ENCODE data around the gene ABCC4.

Gene ABCC4

GRCh38 chr13:95075506-95075905 lies 225.7 kb downstream of the ABCC4 start:
- in situ Hi-C loops (cut with HindIII; ENCODE audit: low sequenced_read_pairs), result no loop called here

GRCh38 chr13:95074820-95075219 lies 226.4 kb downstream of the ABCC4 start:
- in situ Hi-C loops (cut with HindIII; ENCODE audit: low sequenced_read_pairs), result no loop called here

DNA sequence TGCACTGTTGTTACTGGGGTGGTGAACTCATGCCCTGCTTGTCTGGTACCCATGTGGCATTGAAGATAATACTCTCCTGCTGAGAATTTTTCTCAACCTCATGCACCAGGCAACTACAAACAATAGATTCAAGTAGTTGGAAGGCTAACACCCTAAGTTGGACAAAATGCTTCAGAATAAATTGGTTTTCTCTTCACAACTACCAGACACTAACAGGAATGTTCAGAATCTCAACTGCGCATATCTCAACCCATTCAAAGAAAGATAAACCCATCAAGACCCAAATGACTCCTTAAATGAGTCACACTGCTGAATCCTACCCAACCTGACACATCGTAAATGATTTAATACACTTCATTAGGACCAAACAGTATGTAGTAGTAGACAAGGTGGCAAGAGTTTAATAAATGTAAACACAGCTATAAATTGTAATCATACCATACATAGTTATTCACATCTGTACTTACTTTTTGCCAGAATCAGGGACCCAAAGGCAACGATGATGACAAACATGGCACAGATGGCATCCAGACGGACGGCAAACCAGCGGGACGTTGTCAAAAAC lies 227.4 kb downstream of the ABCC4 start:
- in situ Hi-C loops (cut with HindIII; ENCODE audit: low sequenced_read_pairs), result no loop called here

DNA sequence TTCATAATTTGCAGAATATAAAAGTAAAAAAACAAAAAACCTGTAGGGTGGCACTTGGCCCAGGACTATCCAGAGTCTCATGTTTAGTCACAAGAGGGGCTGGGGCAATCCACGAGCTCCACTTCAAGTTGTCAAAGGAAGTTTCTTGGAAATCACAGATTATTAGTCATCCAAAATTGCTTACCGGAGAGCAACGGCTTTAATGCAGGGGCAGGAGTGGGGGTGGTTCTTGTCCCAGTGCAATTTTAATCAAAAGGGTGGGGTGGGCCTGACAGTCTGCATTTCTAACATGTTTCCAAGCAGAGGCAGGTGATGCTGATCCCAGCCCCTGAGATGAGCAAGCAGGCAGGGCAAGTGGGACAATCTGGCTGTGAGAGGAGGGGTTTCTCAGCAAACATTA lies 233.9 kb downstream of the ABCC4 start:
- in situ Hi-C loops (cut with HindIII; ENCODE audit: low sequenced_read_pairs), result no loop called here

- in situ Hi-C loops (cut with HindIII; ENCODE audit: low sequenced_read_pairs), result no loop called here
Observed at GRCh38 chr13:95060014-95060519, 241.2 kb downstream of the ABCC4 start.

DNA sequence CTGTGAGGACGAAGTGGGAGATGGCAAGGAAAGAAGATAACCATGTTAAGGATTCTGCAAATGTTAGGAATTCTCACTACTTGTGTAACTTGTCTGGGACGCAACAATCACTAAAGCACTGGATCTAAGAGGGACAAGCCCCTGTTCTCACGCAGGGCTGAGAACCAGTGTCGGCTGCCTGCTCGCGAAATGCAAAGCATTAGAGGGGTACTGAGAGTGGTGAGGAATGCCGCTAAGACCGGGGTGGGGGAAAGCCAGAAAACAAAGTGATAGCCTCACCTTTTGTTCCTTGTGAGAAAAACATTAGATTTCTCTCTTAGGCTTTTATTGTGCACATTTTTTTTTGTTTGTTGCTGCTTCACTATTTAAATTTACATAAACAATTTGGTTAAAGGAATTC lies 241.9 kb downstream of the ABCC4 start:
- in situ Hi-C loops (cut with HindIII; ENCODE audit: low sequenced_read_pairs), result no loop called here

- in situ Hi-C loops (cut with HindIII; ENCODE audit: low sequenced_read_pairs), result no loop called here
Observed at GRCh38 chr13:95058680-95059079, 242.6 kb downstream of the ABCC4 start.

GRCh38 chr13:95056266-95056665 lies 245.0 kb downstream of the ABCC4 start:
- in situ Hi-C loops (cut with HindIII; ENCODE audit: low sequenced_read_pairs), result no loop called here

DNA sequence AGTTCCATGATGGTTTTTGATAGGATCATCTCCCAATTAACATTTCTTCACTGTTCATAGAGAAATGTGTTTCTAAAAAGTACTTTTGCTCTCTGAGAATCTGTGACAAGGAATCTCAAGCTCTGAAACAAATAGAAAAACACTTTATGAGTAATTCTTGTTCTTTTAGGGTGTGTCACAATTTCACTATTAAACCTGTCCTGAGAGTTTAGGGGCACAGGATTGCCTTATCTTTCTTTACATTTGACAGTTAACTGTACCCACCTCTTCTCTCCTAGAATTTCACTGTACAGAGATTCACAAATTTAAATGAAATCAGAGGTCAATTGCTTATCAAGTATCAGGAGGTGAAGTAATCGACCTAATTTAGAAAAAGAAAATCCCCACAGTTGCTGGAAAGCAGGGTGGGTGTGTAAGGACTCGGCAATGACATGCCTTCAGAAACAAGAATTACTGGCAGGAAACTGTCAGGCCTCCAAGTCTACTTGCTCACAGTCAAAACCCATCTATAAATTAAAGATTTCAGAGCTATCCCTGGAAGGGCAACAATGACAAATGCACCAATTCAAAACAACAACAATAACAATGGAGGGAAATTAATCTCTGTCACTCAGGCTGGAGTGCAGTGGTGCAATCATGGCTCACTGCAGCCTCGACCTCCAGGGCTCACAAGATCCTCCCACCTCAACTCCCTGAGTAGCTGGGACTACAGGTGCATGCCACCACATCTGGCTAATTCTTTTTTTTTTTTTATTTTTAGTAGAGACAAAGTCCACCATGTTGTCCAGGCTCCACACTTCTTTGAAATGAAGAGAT lies 250.2 kb downstream of the ABCC4 start:
- in situ Hi-C loops (cut with HindIII; ENCODE audit: low sequenced_read_pairs), result no loop called here

DNA sequence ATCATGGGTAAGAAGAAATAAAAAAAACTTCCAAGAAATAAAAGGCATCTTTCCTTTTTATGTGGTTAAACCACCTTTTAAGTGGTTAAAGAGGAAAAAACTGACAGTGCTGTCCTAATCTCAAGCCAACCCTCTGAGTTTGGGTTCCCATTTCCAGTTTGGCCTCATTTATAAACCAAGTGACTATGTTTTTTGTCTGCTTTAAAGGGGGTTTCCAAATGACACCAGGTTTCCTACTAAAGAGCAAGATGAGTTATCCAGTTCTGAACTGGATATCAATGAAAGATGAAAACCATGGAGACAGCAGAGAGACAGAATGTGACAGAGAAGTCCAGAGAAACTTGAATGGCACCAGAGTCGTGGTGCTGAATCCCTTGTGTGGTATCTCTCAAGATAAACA lies 251.5 kb downstream of the ABCC4 start:
- in situ Hi-C loops (cut with HindIII; ENCODE audit: low sequenced_read_pairs), result no loop called here

DNA sequence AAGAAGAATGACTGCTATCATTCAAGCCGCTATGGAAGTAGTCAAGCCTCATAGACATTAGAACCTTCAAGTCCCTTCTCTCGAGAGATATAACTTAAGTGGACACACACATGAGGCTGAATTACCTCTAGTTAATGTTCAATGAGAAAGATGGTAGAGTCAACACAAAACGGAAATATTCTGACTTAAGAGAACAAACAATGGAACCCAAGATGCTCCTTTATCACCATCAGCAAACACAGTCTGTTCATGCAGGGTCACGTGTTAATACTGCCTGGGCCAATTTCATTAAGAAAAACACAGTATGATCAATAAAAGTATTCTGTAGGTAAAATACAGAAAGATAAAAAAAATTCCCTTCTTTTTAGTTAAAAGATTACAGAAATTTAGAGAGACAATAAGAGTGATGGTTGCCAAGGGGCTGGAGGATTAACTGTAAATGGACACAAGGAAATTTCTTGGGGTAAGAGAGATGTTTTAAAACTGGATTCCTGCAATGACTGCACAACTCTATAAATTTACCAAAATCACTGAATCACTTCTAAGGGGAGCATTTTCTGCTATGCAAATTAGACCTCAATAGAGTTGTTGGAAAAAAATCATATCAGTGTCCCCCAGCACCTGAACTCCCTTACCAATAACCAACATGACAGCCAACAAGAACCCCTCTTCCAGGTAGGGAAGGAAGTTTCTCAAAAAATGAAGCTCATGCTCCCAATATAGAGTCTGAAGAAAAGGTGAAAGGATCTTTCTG lies 256.6 kb downstream of the ABCC4 start:
- in situ Hi-C loops (cut with HindIII; ENCODE audit: low sequenced_read_pairs), result no loop called here

DNA sequence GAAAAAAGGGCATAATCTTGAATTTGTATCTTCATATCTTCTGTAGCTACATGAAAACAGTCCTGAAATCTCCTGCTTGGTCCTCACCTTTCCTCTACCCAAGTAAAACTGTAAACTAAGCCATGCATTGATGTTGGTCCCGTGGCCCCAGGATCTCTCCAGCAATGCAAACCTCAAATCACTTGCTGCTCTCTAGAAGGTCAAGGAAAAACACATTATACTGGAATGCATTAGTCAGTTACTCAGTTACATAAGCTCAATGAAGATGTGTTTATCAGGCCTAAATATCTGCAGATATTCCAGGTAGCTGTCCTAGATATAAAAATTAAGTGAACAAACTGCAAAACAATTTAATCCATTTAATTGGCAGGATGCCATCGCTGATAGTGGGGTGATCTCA lies 261.8 kb downstream of the ABCC4 start:
- in situ Hi-C loops (cut with HindIII; ENCODE audit: low sequenced_read_pairs), result no loop called here

DNA sequence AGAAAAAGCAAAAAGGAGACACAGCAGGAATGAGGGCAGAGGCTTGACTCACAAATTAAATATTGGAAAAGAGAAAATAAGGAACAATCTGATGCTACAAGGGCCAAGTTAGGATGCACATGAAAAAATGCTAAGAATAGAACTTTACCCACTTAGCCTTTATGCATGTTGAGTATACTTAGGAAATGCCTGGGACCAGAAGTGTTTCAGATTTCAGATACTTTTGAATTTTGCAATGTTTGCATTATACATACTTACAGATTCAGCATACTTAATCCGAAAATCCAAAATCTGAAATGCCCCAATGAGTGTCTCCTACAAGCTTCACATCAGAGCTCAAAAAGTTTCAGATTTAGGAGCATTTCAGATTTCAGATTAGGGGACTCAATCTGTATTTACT lies 262.3 kb downstream of the ABCC4 start:
- in situ Hi-C loops (cut with HindIII; ENCODE audit: low sequenced_read_pairs), result no loop called here

- in situ Hi-C loops (cut with HindIII; ENCODE audit: low sequenced_read_pairs), result no loop called here
Observed at GRCh38 chr13:95035311-95036109, 265.7 kb downstream of the ABCC4 start.

- in situ Hi-C loops (cut with HindIII; ENCODE audit: low sequenced_read_pairs), result no loop called here
Observed at GRCh38 chr13:95033890-95034289, 267.4 kb downstream of the ABCC4 start.

DNA sequence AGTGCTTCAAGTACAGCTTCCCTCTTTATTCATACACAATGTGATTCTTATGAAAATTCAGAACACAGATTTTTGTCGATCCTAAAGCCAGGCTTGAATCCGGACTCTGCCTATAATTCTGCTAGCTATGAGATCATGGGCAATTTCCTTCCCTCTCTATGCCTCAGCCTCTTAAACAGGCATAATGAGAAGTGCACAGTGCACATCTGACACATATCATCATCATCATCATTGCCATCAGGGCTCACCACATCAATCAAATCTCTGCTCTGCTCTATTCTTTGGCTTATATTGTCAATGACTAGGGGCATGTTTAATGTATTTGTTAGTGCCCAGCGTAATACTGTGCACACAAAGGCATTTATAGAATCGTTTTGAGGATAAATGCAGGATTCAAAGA lies 269.1 kb downstream of the ABCC4 start:
- in situ Hi-C loops (cut with HindIII; ENCODE audit: low sequenced_read_pairs), result no loop called here

- in situ Hi-C loops (cut with HindIII; ENCODE audit: low sequenced_read_pairs), result no loop called here
Observed at GRCh38 chr13:95030821-95031343, 270.4 kb downstream of the ABCC4 start.

GRCh38 chr13:95027638-95028037 lies 273.6 kb downstream of the ABCC4 start:
- in situ Hi-C loops (cut with HindIII; ENCODE audit: low sequenced_read_pairs), result no loop called here

- in situ Hi-C loops (cut with HindIII; ENCODE audit: low sequenced_read_pairs), result no loop called here
Observed at GRCh38 chr13:95025116-95025515, 276.1 kb downstream of the ABCC4 start.

- in situ Hi-C loops (cut with HindIII; ENCODE audit: low sequenced_read_pairs), result no loop called here
Observed at GRCh38 chr13:95023405-95023804, 277.8 kb downstream of the ABCC4 start.
